Measurements from ENCODE around the gene GPRIN1. TPM values are rescaled to one million over a fixed set of nuclear protein-coding genes. Genes with fewer than 3 reads are reported as not detected.

Gene GPRIN1
- total and polyA plus RNA-seq, 2 donors from 2014 or later: 0.45 to 1.3 TPM

DNA sequence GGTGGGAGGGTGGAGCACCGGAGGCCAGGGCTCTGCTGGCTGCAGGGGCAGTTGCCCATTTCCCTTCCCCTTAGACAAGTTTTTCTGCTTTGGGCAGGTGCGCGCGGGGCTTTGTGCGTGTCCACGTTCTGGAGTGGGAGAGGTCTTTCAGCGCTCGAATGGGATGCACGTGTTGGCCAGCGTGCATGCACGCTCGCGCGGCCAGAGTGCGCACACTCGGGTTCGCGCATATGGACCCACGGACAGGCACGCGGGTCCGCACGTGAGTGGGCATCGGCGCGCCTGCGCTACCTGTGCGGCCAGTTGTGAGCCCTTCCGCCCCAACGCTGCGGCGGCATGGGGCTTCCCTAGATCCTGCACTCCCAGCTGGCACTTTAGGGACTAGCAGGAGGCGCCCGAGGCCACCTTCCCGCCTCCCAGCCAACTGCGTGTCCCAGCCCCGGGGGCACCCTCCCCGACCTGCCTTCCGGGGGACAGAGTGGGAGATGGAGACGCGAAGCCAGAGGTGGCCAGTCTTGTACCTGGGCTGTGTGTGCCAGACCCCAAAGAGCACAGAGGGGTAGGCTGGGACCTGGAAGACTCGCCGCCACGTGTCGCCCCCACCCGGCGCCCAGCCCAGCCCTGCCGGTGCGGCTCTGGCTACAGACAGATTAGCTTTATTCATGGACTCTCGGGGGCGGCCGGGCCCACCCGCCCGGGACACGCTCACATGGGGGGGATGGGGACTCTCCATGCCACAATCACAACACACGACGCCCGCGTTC, 9.8 kb upstream of the GPRIN1 start:
- Histone ChIP-seq H3K27me3 (ENCODE audit: control insufficient read depth, insufficient read depth, low read length) (peaks cover 17% of the 10 kb centered on the region), H3K27ac (ENCODE audit: low read depth in 2 of 2, low read length in 2 of 2) (no peak overlapping the region), H3K9me3 (ENCODE audit: control insufficient read depth in 2 of 3, insufficient read depth in 1 of 3, low read length in 3 of 3) (no peaks in the 10 kb centered on the region), H3K4me1 (ENCODE audit: control insufficient read depth in 2 of 3, insufficient read depth in 2 of 3, low read depth in 1 of 3, low read length in 3 of 3) (no peaks in the 10 kb centered on the region), H3K4me3 (ENCODE audit: low read length in 3 of 3) (no peak overlapping the region), H3K36me3 (ENCODE audit: control insufficient read depth in 2 of 3, insufficient read depth in 3 of 3, low read length in 3 of 3) (no peaks in the 10 kb centered on the region), H3K9ac (ENCODE audit: low read length in 3 of 3) (no peak overlapping the region)
- DNase-seq: peak in 1 of 5 donors; percentile 59
- intact Hi-C loops (cut with DNase I): no loop called here
- FAIRE-seq: no peak
- TF ChIP-seq CTCF (IDR thresholded peaks at IDR 0.05; ENCODE audit: borderline replicate concordance, extremely low read depth, insufficient read depth): no peak

DNA sequence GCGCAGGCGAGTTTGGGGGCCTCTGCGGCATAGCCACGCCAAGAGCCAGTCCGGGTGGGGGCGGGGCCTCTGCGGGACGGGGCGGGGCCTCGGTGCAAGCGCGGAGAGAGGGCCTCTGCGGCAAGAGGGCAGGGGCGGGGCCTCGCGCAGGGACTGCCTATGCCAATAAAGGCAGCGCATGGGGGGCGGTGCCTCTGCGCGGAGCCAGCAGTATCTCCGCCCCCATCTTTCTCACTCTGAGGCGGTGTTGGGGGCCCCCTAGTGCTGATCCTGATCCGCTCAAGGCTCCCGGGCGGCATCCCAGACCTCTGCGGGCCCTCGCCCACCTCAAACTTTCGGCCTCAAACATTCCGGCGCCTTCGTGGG, 9.2 kb upstream of the GPRIN1 start:
- no peak for TF ChIP-seq CTCF (IDR thresholded peaks at IDR 0.05; ENCODE audit: borderline replicate concordance, extremely low read depth, insufficient read depth)
- FAIRE-seq (no peak), DNase-seq (peak; percentile 83 to 94 (median 91))
- Histone ChIP-seq H3K27ac (ENCODE audit: low read depth in 2 of 2, low read length in 2 of 2) (no peak overlapping the region), H3K4me1 (ENCODE audit: control insufficient read depth in 2 of 3, insufficient read depth in 2 of 3, low read depth in 1 of 3, low read length in 3 of 3) (no peaks in the 10 kb centered on the region), H3K9ac (ENCODE audit: low read length in 3 of 3) (no peak overlapping the region), H3K4me3 (ENCODE audit: low read length in 3 of 3) (no peak overlapping the region), H3K36me3 (ENCODE audit: control insufficient read depth in 2 of 3, insufficient read depth in 3 of 3, low read length in 3 of 3) (no peaks in the 10 kb centered on the region), H3K9me3 (ENCODE audit: control insufficient read depth in 2 of 3, insufficient read depth in 1 of 3, low read length in 3 of 3) (no peaks in the 10 kb centered on the region), H3K27me3 (ENCODE audit: control insufficient read depth, insufficient read depth, low read length) (peaks cover 17% of the 10 kb centered on the region)
- intact Hi-C loops (cut with DNase I): no loop called here

DNA sequence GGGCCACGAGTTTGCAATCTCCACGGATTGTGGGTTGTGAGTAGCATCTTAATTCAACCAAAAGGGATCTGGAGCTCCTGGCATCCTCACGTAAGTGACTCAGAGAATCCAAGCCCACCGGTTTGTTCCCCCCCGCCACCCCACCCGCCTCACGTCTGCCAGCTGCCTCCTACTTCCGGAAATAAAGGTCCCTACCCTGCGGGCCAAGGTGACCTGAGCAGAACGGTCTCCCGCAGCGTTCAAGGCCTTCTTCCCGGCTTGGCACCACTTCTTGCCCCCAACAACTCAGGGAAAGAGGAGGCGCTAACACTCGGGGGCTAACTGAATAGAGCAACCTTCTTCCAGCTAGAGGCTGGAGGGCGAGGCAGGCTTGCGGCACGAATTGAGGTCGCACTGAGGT, 8.8 kb upstream of the GPRIN1 start:
- no peak overlapping the region for H3K4me3 ChIP-seq (ENCODE audit: low read length in 3 of 3)

More for the DNA sequence above, 8.8 kb upstream of the GPRIN1 start:
- Histone ChIP-seq H3K27me3 (ENCODE audit: control insufficient read depth, insufficient read depth, low read length) (peaks cover 17% of the 10 kb centered on the region), H3K4me1 (ENCODE audit: control insufficient read depth in 2 of 3, insufficient read depth in 2 of 3, low read depth in 1 of 3, low read length in 3 of 3) (no peaks in the 10 kb centered on the region), H3K9ac (ENCODE audit: low read length in 3 of 3) (no peak overlapping the region), H3K36me3 (ENCODE audit: control insufficient read depth in 2 of 3, insufficient read depth in 3 of 3, low read length in 3 of 3) (no peaks in the 10 kb centered on the region), H3K9me3 (ENCODE audit: control insufficient read depth in 2 of 3, insufficient read depth in 1 of 3, low read length in 3 of 3) (no peaks in the 10 kb centered on the region), H3K27ac (ENCODE audit: low read depth in 2 of 2, low read length in 2 of 2) (no peak overlapping the region)
- DNase-seq: peak in 1 of 5 donors; percentile 49
- intact Hi-C loops (cut with DNase I): no loop called here
- no peak for TF ChIP-seq CTCF (IDR thresholded peaks at IDR 0.05; ENCODE audit: borderline replicate concordance, extremely low read depth, insufficient read depth)
- FAIRE-seq: no peak

Data from kidney (tissue), 14 donors.